ENCODE results near the gene RABAC1. TPM values are rescaled to one million over a fixed set of nuclear protein-coding genes. Genes with fewer than 3 reads are reported as not detected.

RABAC1 gene
- total and polyA plus RNA-seq, 2 of the 4 experiments (the other 2 are of a cell fraction): 117 to 276 TPM

GRCh38 chr19:41907994-41908615, 51.0 kb downstream of the RABAC1 start:
- POLR2A ChIA-PET (ENCODE audit: unreplicated experiment): no interaction called here
- no peak overlapping the region for H2BK5ac ChIP-seq (ENCODE audit: low read depth, low read length, poor library complexity, severe bottlenecking)
- H3K4me3 ChIP-seq (ENCODE audit: insufficient read depth, low read depth, low read length): no peak overlapping the region
- 0 out of 4 replicates have a peak, but pooled peaks cover 0 to 3% of the 10 kb centered on the region in 2 experiments for H3K79me1 ChIP-seq (ENCODE audit: low read depth in 1 of 2, low read length in 2 of 2)
- DNase-seq: no peak
- H3K18ac ChIP-seq (ENCODE audit: low read depth, low read length): no peak overlapping the region
- peak overlapping the region; percentile 7 for H2AFZ ChIP-seq (replicated peaks; ENCODE audit: low read length, poor library complexity)
- H2BK15ac ChIP-seq (ENCODE audit: low read depth, low read length): no peak overlapping the region
- dilution Hi-C loops (cut with HindIII; ENCODE audit: low sequenced_read_pairs, unreplicated experiment): no loop called here
- no peak overlapping the region for H3K23ac ChIP-seq (ENCODE audit: low read depth, low read length)
- in situ Hi-C loops (cut with MboI; ENCODE audit: low sequenced_read_pairs): no loop called here
- H2BK20ac ChIP-seq (ENCODE audit: low read depth, low read length): no peak overlapping the region
- no peak for ATAC-seq (ENCODE audit: low read depth)
- no peaks in the 10 kb centered on the region for H3K9me3 ChIP-seq (ENCODE audit: control insufficient read depth, insufficient read depth, low read length)
- H2AK9ac ChIP-seq (replicated peaks; ENCODE audit: low read depth, low read length, poor library complexity): no peak overlapping the region
- no TSS peak for BruUV-seq (replicated peaks)
- H3K36me3 ChIP-seq (ENCODE audit: control insufficient read depth, insufficient read depth, low read length): peaks cover 39% of the 10 kb centered on the region
- TF ChIP-seq CHD1 (IDR thresholded peaks at IDR 0.05; ENCODE audit: low read depth, low read length): no peak
- TF ChIP-seq ELK1 (IDR thresholded peaks at IDR 0.05; ENCODE audit: borderline replicate concordance, low read depth, low read length): no peak
- TF ChIP-seq CTCF (conservative IDR thresholded peaks at IDR 0.05; ENCODE audit: low read depth, low read length): no peak
- TF ChIP-seq RCOR1 (IDR thresholded peaks at IDR 0.05; ENCODE audit: insufficient replicate concordance, low read length): no peak
- no peak for TF ChIP-seq MAFK (IDR thresholded peaks at IDR 0.05; ENCODE audit: low read depth, low read length)
- no peak for TF ChIP-seq BHLHE40 (IDR thresholded peaks at IDR 0.05; ENCODE audit: low read depth, low read length)
- no peak for TF ChIP-seq FOS (IDR thresholded peaks at IDR 0.05; ENCODE audit: low read depth, low read length)
- TF ChIP-seq MXI1 (IDR thresholded peaks at IDR 0.05; ENCODE audit: borderline replicate concordance, low read depth, low read length): no peak
- TF ChIP-seq MAZ (IDR thresholded peaks at IDR 0.05; ENCODE audit: borderline replicate concordance, low read depth, low read length): no peak
- no peak for TF ChIP-seq RFX5 (IDR thresholded peaks at IDR 0.05; ENCODE audit: low read depth, low read length)
- no peak for TF ChIP-seq SMC3 (IDR thresholded peaks at IDR 0.05; ENCODE audit: low read depth, low read length)
- TF ChIP-seq NFE2L2 (IDR thresholded peaks at IDR 0.05; ENCODE audit: low read depth, low read length): no peak
- no peak overlapping the region for H3K9ac ChIP-seq (ENCODE audit: low read depth, low read length)
- no peak overlapping the region for H2BK120ac ChIP-seq (ENCODE audit: low read depth, low read length)
- H2AK5ac ChIP-seq (ENCODE audit: low read depth, low read length): no peak overlapping the region
- no peak overlapping the region for H4K8ac ChIP-seq (ENCODE audit: low read depth in 2 of 2, low read length in 2 of 2)
- no peak overlapping the region for H3K4me2 ChIP-seq (ENCODE audit: low read depth, low read length)
- H3K9me1 ChIP-seq (ENCODE audit: insufficient read depth, low read length): no peaks in the 10 kb centered on the region; the same call in 1 of the 2 replicates
- H4K5ac ChIP-seq (ENCODE audit: low read depth, low read length): no peak overlapping the region
- H3K14ac ChIP-seq (replicated peaks; ENCODE audit: low read depth, low read length): no peak overlapping the region
- WGBS, 2 experiments (ENCODE audit: extremely low coverage in 2 of 2, insufficient read length in 1 of 2): 85% methylated on average over 9 of the region's 25 CpGs; no CpG with 5 or more reads in 1 of the 2 experiments
- no peak overlapping the region for H3K56ac ChIP-seq (ENCODE audit: extremely low read depth, insufficient read depth, low read length)
- H3K27me3 ChIP-seq (ENCODE audit: control insufficient read depth, insufficient read depth, low read length): peaks cover 25% of the 10 kb centered on the region
- peaks cover 27% of the 10 kb centered on the region for H4K20me1 ChIP-seq (ENCODE audit: insufficient read depth, low read length)
- H3K4me1 ChIP-seq (ENCODE audit: control insufficient read depth, insufficient read depth, low read length): no peaks in the 10 kb centered on the region
- no peak overlapping the region for H4K91ac ChIP-seq (ENCODE audit: insufficient read depth, low read depth, low read length)
- CTCF ChIA-PET: no interaction called here
- H3K27ac ChIP-seq (ENCODE audit: insufficient read depth, low read length): no peak overlapping the region
- intact Hi-C loops (cut with micrococcal nuclease): no loop called here
- H3K4ac ChIP-seq (ENCODE audit: low read depth, low read length): no peak overlapping the region

Measured in IMR-90 (cell line).